ENCODE results near the gene OPN4. TPM values are rescaled to one million over a fixed set of nuclear protein-coding genes. Genes with fewer than 3 reads are reported as not detected.

The OPN4 gene
- not detected for total RNA-seq
- under 1 TPM in 1 of 2 donors, not detected in 1; 0.08 TPM for polyA plus RNA-seq
- long read RNA-seq, donor 1 = 0 reads
- long read RNA-seq, donor 2 = 0 reads
- long read RNA-seq, donor 3 = 0 reads

DNA sequence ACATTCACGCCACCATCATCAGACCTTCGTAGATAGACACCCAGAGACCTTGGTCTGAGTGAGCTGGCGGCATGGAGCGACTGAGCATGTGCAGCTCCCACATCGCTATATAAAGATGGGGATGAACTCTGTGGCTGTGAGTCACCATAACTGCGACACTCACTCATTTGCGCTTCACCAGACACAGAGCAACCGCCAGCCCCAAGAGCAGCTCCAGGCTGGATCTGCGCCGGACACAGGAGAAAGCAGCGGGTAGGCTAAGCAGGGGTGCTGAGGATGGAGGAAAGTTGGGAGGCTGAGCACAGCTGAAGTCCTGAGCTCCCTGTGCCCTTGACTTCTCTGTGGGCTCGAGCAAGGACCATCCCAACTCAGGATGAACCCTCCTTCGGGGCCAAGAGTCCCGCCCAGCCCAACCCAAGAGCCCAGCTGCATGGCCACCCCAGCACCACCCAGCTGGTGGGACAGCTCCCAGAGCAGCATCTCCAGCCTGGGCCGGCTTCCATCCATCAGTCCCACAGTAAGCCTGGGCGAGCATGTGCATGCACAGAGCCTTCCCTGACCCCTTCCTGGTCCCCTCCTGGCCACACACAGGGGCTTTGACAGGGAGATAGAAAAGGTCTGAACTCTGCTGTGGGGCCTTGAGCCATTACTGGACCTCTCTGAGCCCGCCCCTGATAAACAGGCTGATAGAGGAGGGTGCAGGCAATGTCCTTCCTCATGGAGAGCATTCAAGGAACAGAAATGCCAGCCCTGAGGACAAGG is at the start of gene OPN4:
Gene OPN4 (plus strand): TSS at position 137 of the 762 bp plus-strand sequence. CDS start 237 bp downstream, at position 374.
- WGBS, 3 donors = 87 to 91% (median 90%) methylated on average over 15 to 17 of the region's 17 CpGs
- DNase-seq = peak in 2 of 5 donors; percentile 7 to 14

GRCh38 chr10:86607674-86608073 is 46.7 kb upstream of the OPN4 start:
- intact Hi-C loops (cut with DNase I) = no loop called here
- TF ChIP-seq EP300 (IDR thresholded peaks at IDR 0.05) (no peak), POLR2A (IDR thresholded peaks at IDR 0.05) (no peak)
- TF ChIP-seq, protein P1, sequence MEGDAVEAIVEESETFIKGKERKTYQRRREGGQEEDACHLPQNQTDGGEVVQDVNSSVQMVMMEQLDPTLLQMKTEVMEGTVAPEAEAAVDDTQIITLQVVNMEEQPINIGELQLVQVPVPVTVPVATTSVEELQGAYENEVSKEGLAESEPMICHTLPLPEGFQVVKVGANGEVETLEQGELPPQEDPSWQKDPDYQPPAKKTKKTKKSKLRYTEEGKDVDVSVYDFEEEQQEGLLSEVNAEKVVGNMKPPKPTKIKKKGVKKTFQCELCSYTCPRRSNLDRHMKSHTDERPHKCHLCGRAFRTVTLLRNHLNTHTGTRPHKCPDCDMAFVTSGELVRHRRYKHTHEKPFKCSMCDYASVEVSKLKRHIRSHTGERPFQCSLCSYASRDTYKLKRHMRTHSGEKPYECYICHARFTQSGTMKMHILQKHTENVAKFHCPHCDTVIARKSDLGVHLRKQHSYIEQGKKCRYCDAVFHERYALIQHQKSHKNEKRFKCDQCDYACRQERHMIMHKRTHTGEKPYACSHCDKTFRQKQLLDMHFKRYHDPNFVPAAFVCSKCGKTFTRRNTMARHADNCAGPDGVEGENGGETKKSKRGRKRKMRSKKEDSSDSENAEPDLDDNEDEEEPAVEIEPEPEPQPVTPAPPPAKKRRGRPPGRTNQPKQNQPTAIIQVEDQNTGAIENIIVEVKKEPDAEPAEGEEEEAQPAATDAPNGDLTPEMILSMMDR (IDR thresholded peaks at IDR 0.05) = no peak
- no peak for DNase-seq

More for the DNA sequence above, at the start of gene OPN4:
- Histone ChIP-seq H3K27ac (no peak within 1 kb of the TSS), H3K27me3 (no peaks in the 10 kb centered on the region), H3K9me3 (no peaks in the 10 kb centered on the region), H3K4me3 (no peak within 1 kb of the TSS), H3K36me3 (no peaks in the 10 kb centered on the region), H3K4me1 (ENCODE audit: insufficient read depth) (peaks cover 3% of the 10 kb centered on the region)
- intact Hi-C loops (cut with DNase I) = no loop called here
- TF ChIP-seq, protein P1 (IDR thresholded peaks at IDR 0.05) = no peak
- TF ChIP-seq EP300 (IDR thresholded peaks at IDR 0.05) (no peak), POLR2A (IDR thresholded peaks at IDR 0.05) (no peak)

GRCh38 chr10:86609920-86610319 is 44.4 kb upstream of the OPN4 start:
- H3K27me3 ChIP-seq = no peaks in the 10 kb centered on the region
- no peaks in the 10 kb centered on the region for H3K4me1 ChIP-seq (ENCODE audit: insufficient read depth)
- H3K4me3 ChIP-seq = no peak overlapping the region
- H3K9me3 ChIP-seq = no peaks in the 10 kb centered on the region
- TF ChIP-seq POLR2A (IDR thresholded peaks at IDR 0.05) (no peak), EP300 (IDR thresholded peaks at IDR 0.05) (no peak)
- TF ChIP-seq, protein P1 (IDR thresholded peaks at IDR 0.05) = no peak
- no peak overlapping the region for H3K27ac ChIP-seq
- no peaks in the 10 kb centered on the region for H3K36me3 ChIP-seq
- intact Hi-C loops (cut with DNase I) = no loop called here
- DNase-seq = no peak

More at GRCh38 chr10:86607674-86608073, 46.7 kb upstream of the OPN4 start:
- Histone ChIP-seq H3K27ac (no peak overlapping the region), H3K4me1 (ENCODE audit: insufficient read depth) (no peaks in the 10 kb centered on the region), H3K4me3 (no peak overlapping the region), H3K36me3 (no peaks in the 10 kb centered on the region), H3K27me3 (no peaks in the 10 kb centered on the region), H3K9me3 (no peaks in the 10 kb centered on the region)

DNA sequence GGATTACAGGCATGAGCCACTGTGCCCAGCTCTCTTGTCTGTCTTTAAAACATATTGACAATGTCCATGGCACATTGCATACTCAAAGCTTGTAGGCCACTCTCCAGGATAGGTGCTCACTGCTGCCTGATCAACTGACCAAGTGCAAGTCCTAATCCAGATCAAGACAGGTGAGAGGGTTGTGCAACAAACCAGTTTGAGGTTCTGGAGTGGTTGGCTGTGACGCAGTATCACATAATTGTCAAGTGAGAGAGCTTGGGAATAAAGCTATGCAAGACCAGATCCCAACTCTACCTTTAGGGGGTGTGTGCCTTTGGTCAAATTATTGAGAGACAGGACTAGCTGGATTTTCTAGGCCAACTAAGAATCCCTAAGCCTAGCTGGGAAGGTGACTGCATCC is 43.0 kb upstream of the OPN4 start:
- DNase-seq = no peak
- 88 to 96% (median 96%) methylated on average over 1 of the region's 1 CpG for WGBS, 3 donors
- H3K27me3 ChIP-seq = no peaks in the 10 kb centered on the region
- no peaks in the 10 kb centered on the region for H3K36me3 ChIP-seq
- intact Hi-C loops (cut with DNase I) = no loop called here
- no peak overlapping the region for H3K4me3 ChIP-seq
- H3K4me1 ChIP-seq (ENCODE audit: insufficient read depth) = no peaks in the 10 kb centered on the region
- H3K9me3 ChIP-seq = no peaks in the 10 kb centered on the region
- TF ChIP-seq POLR2A (IDR thresholded peaks at IDR 0.05) (no peak), EP300 (IDR thresholded peaks at IDR 0.05) (no peak)
- TF ChIP-seq, protein P1 (IDR thresholded peaks at IDR 0.05) = no peak
- H3K27ac ChIP-seq = no peak overlapping the region

Measured in ovary (tissue), 10 donors.